ENCODE measurements around the gene C12orf54. TPM values are rescaled to one million over a fixed set of nuclear protein-coding genes. Genes with fewer than 3 reads are reported as not detected.
"Not testable (repeated sequence)": the region's sequence is repeated elsewhere in the genome, so short reads cannot be mapped to it uniquely, and the experiment has no call there.

The C12orf54 gene
- not detected for total RNA-seq
- not detected for polyA plus RNA-seq (2013, experiment 1 of 2)
- not detected for polyA plus RNA-seq (2013, experiment 2 of 2)
- long read RNA-seq, experiment 1 = 0 reads
- long read RNA-seq, experiment 2 = 0 reads
- long read RNA-seq, experiment 3 = 0 reads
- long read RNA-seq, experiment 4 = 0 reads

GRCh38 chr12:48482198-48482597 is at the start of gene C12orf54:
Gene C12orf54 (plus strand): TSS chr12:48482498. CDS start chr12:48483297, 799 bp downstream.
- no peaks in the 10 kb centered on the region for H3K36me3 ChIP-seq (ENCODE audit: control insufficient read depth, insufficient read depth, low read length)
- peaks cover 6% of the 10 kb centered on the region for H3K27me3 Mint-ChIP-seq (ENCODE audit: insufficient read depth)
- no peak within 1 kb of the TSS for H3K4me3 Mint-ChIP-seq
- H3K9me3 Mint-ChIP-seq = peaks cover 20% of the 10 kb centered on the region
- peaks cover 8% of the 10 kb centered on the region for H3K27me3 ChIP-seq (ENCODE audit: control insufficient read depth, insufficient read depth, low read length, poor library complexity, severe bottlenecking)
- no peaks in the 10 kb centered on the region for H3K36me3 Mint-ChIP-seq (ENCODE audit: low read depth)
- WGBS, 2 experiments (ENCODE audit: insufficient coverage in 1 of 2, insufficient read length in 1 of 2) = 86 to 100% methylated on average over 2 of the region's 2 CpGs
- TF ChIP-seq CTCF (conservative IDR thresholded peaks at IDR 0.05) = no peak
- H3K4me1 ChIP-seq (ENCODE audit: control insufficient read depth, insufficient read depth, low read length) = no peaks in the 10 kb centered on the region
- H3K4me1 Mint-ChIP-seq = no peaks in the 10 kb centered on the region
- no peak within 1 kb of the TSS for H3K9ac ChIP-seq (ENCODE audit: extremely low read depth, low read length, poor library complexity, severe bottlenecking)
- no peak within 1 kb of the TSS for H3K27ac ChIP-seq (ENCODE audit: low read depth, low read length)
- H3K27ac Mint-ChIP-seq = no peak within 1 kb of the TSS
- H3K4me3 ChIP-seq (ENCODE audit: low read length) = no peak within 1 kb of the TSS
- H3K9me3 ChIP-seq (ENCODE audit: control insufficient read depth, low read length) = no peaks in the 10 kb centered on the region
- DNase-seq = no peak

GRCh38 chr12:48434016-48434415 is 48.3 kb upstream of the C12orf54 start:
- not testable (repeated sequence) for H3K4me1 Mint-ChIP-seq; H3K36me3 ChIP-seq (ENCODE audit: control insufficient read depth, insufficient read depth, low read length); H3K36me3 Mint-ChIP-seq (ENCODE audit: low read depth); H3K4me3 Mint-ChIP-seq; H3K27ac ChIP-seq (ENCODE audit: low read depth, low read length); DNase-seq; H3K9ac ChIP-seq (ENCODE audit: extremely low read depth, low read length, poor library complexity, severe bottlenecking); H3K4me1 ChIP-seq (ENCODE audit: control insufficient read depth, insufficient read depth, low read length); H3K27me3 ChIP-seq (ENCODE audit: control insufficient read depth, insufficient read depth, low read length, poor library complexity, severe bottlenecking); H3K27ac Mint-ChIP-seq; H3K9me3 ChIP-seq (ENCODE audit: control insufficient read depth, low read length); H3K4me3 ChIP-seq (ENCODE audit: low read length)
- WGBS, 2 experiments (ENCODE audit: insufficient coverage in 1 of 2, insufficient read length in 1 of 2) = 93 to 95% methylated on average over 3 to 10 of the region's 10 CpGs
- Mint-ChIP-seq H3K9me3 (peaks cover 56% of the 10 kb centered on the region), H3K27me3 (ENCODE audit: insufficient read depth) (peaks cover 20% of the 10 kb centered on the region)

GRCh38 chr12:48441069-48441468 is 41.2 kb upstream of the C12orf54 start:
- Histone ChIP-seq H3K27ac (ENCODE audit: low read depth, low read length) (no peak overlapping the region), H3K27me3 (ENCODE audit: control insufficient read depth, insufficient read depth, low read length, poor library complexity, severe bottlenecking) (no peaks in the 10 kb centered on the region), H3K9ac (ENCODE audit: extremely low read depth, low read length, poor library complexity, severe bottlenecking) (no peak overlapping the region), H3K9me3 (ENCODE audit: control insufficient read depth, low read length) (no peaks in the 10 kb centered on the region), H3K4me1 (ENCODE audit: control insufficient read depth, insufficient read depth, low read length) (no peaks in the 10 kb centered on the region), H3K4me3 (ENCODE audit: low read length) (no peak overlapping the region), H3K36me3 (ENCODE audit: control insufficient read depth, insufficient read depth, low read length) (no peaks in the 10 kb centered on the region)
- H3K9me3 Mint-ChIP-seq = peaks cover 6% of the 10 kb centered on the region
- peaks cover 6% of the 10 kb centered on the region for H3K27me3 Mint-ChIP-seq (ENCODE audit: insufficient read depth)
- no peak overlapping the region for H3K4me3 Mint-ChIP-seq
- WGBS, 2 experiments (ENCODE audit: insufficient coverage in 1 of 2, insufficient read length in 1 of 2) = 39 to 77% methylated on average over 4 to 7 of the region's 7 CpGs
- no peak overlapping the region for H3K27ac Mint-ChIP-seq
- peaks cover under 1% of the 10 kb centered on the region for H3K4me1 Mint-ChIP-seq
- TF ChIP-seq CTCF (conservative IDR thresholded peaks at IDR 0.05) = no peak
- no peaks in the 10 kb centered on the region for H3K36me3 Mint-ChIP-seq (ENCODE audit: low read depth)
- no peak for DNase-seq

Data from endodermal cell (in vitro differentiated cells).